H9 (cell line): ENCODE measurements around the gene TIMM23. TPM values are rescaled to one million over a fixed set of nuclear protein-coding genes. Genes with fewer than 3 reads are reported as not detected.
A peak's percentile ranks its signal among the peaks of the same experiment; 100 is the strongest.

Source experiments
- DNase-seq: peaks from one replicate; pipeline ENCODE4 v3.0.0-alpha.2; 2017
- H2AFZ ChIP-seq: one replicate; pipeline ENCODE4 v1.6.1; 2013; ENCODE audit warnings: mild to moderate bottlenecking, low read length, control low read depth, moderate library complexity
- H2AK5ac ChIP-seq: 2 replicates; pipeline ENCODE4 v1.6.1; 2013; ENCODE audit warnings: low read length, control low read depth, mixed read lengths; ENCODE audit not compliant: insufficient read length
- H2BK120ac ChIP-seq: one replicate; pipeline ENCODE4 v1.6.1; 2013; ENCODE audit warnings: low read depth, mild to moderate bottlenecking, low read length, control low read depth, inconsistent platforms; ENCODE audit not compliant: poor library complexity, severe bottlenecking
- H2BK12ac ChIP-seq: 2 replicates; pipeline ENCODE4 v1.6.1; 2013; ENCODE audit warnings: low read length, control low read depth, mixed read lengths, low read depth; ENCODE audit not compliant: insufficient read length
- H2BK15ac ChIP-seq: 2 replicates; pipeline ENCODE4 v1.6.1; 2013; ENCODE audit warnings: low read depth, low read length, control low read depth
- H2BK20ac ChIP-seq: one replicate; pipeline ENCODE4 v1.6.1; 2013; ENCODE audit warnings: low read depth, mild to moderate bottlenecking, low read length, control low read depth, inconsistent platforms; ENCODE audit not compliant: poor library complexity, severe bottlenecking
- H2BK5ac ChIP-seq: 2 replicates; pipeline ENCODE4 v1.6.1; 2013; ENCODE audit warnings: low read length, control low read depth, mixed read lengths; ENCODE audit not compliant: insufficient read length
- H3K14ac ChIP-seq: 2 replicates; pipeline ENCODE4 v1.6.1; 2013; ENCODE audit warnings: low read length, control low read depth; ENCODE audit not compliant: insufficient read depth
- H3K18ac ChIP-seq: 2 replicates; pipeline ENCODE4 v1.6.1; 2013; ENCODE audit warnings: low read depth, mild to moderate bottlenecking, mixed read lengths, low read length, control low read depth; ENCODE audit not compliant: insufficient read length
- H3K23ac ChIP-seq: 2 replicates; pipeline ENCODE4 v1.6.1; 2013; ENCODE audit warnings: low read length, control low read depth, mixed read lengths, low read depth; ENCODE audit not compliant: insufficient read length
- H3K23me2 ChIP-seq: 2 replicates; pipeline ENCODE4 v1.6.1; 2013; ENCODE audit warnings: low read depth, mild to moderate bottlenecking, mixed read lengths, low read length, control low read depth; ENCODE audit not compliant: insufficient read length, poor library complexity, severe bottlenecking
- H3K27ac ChIP-seq: 2 replicates; pipeline ENCODE4 v1.5.1; 2013; ENCODE audit warnings: low read length, control low read depth, mixed read lengths, low read depth; ENCODE audit not compliant: insufficient read length
- H3K27me3 ChIP-seq: 2 replicates; pipeline ENCODE4 v1.6.1; 2013; ENCODE audit warnings: low read length, control low read depth, inconsistent platforms; ENCODE audit not compliant: insufficient read depth
- H3K4ac ChIP-seq: 2 replicates; pipeline ENCODE4 v1.6.1; 2013; ENCODE audit warnings: low read depth, mild to moderate bottlenecking, control low read depth, inconsistent platforms, low read length, moderate library complexity
- H3K4me1 ChIP-seq: 2 replicates; pipeline ENCODE4 v1.6.1; 2013; ENCODE audit warnings: low read length, control low read depth, inconsistent platforms; ENCODE audit not compliant: insufficient read depth
- H3K4me2 ChIP-seq: 2 replicates; pipeline ENCODE4 v1.6.1; 2013; ENCODE audit warnings: low read length, control low read depth, mixed read lengths; ENCODE audit not compliant: insufficient read length, insufficient read depth
- H3K56ac ChIP-seq: 2 replicates; pipeline ENCODE4 v1.6.1; 2013; ENCODE audit warnings: low read depth, mild to moderate bottlenecking, mixed read lengths, low read length, control low read depth; ENCODE audit not compliant: insufficient read length
- H3K79me1 ChIP-seq: 2 replicates; pipeline ENCODE4 v1.6.1; 2013; ENCODE audit warnings: low read depth, mild to moderate bottlenecking, moderate library complexity, low read length, control low read depth, inconsistent platforms; ENCODE audit not compliant: insufficient read depth, poor library complexity, severe bottlenecking
- H3K79me2 ChIP-seq: 2 replicates; pipeline ENCODE4 v1.6.1; 2013; ENCODE audit warnings: low read length, control low read depth, inconsistent platforms; ENCODE audit not compliant: insufficient read depth
- H3K9ac ChIP-seq: 2 replicates; pipeline ENCODE4 v1.6.1; 2013; ENCODE audit warnings: low read length, control low read depth, mixed read lengths; ENCODE audit not compliant: insufficient read length; ENCODE audit errors: extremely low read depth
- H3K9me3 ChIP-seq: one replicate; pipeline ENCODE4 v1.6.1; 2013; ENCODE audit warnings: low read depth, low read length, inconsistent platforms; ENCODE audit not compliant: control insufficient read depth
- H3T11ph ChIP-seq: one replicate; pipeline ENCODE4 v1.6.1; 2013; ENCODE audit warnings: mild to moderate bottlenecking, low read length, control low read depth, inconsistent platforms
- H4K20me1 ChIP-seq: one replicate; pipeline ENCODE4 v1.6.1; 2013; ENCODE audit not compliant: control insufficient read depth, insufficient read length, insufficient read depth
- H4K5ac ChIP-seq: 2 replicates; pipeline ENCODE4 v1.6.1; 2013; ENCODE audit warnings: low read depth, mild to moderate bottlenecking, mixed read lengths, low read length, control low read depth; ENCODE audit not compliant: insufficient read length
- H4K8ac ChIP-seq: replicated peaks from 2 replicates; pipeline ENCODE4 v1.6.1; 2013; ENCODE audit warnings: low read length, control low read depth, mixed read lengths, low read depth; ENCODE audit not compliant: insufficient read length
- H4K91ac ChIP-seq: 2 replicates; pipeline ENCODE4 v1.6.1; 2013; ENCODE audit warnings: low read depth, mild to moderate bottlenecking, moderate library complexity, mixed read lengths, low read length, control low read depth; ENCODE audit not compliant: insufficient read length
- H3K27ac Mint-ChIP-seq, 3 experiments: 2 replicates in 2 of 3; 3 replicates in 1 of 3; pipeline ENCODE4 v1.8.0; 2020 to 2021; ENCODE audit warnings: mixed read lengths in 3 of 3, mild to moderate bottlenecking in 1 of 3, moderate library complexity in 1 of 3
- H3K27me3 Mint-ChIP-seq: 2 replicates; pipeline ENCODE4 v1.8.0; 2021; ENCODE audit warnings: low read depth, mild to moderate bottlenecking, moderate library complexity, mixed read lengths
- H3K36me3 Mint-ChIP-seq, 3 experiments: 2 replicates in 2 of 3; 3 replicates in 1 of 3; pipeline ENCODE4 v1.8.0; 2020 to 2021; ENCODE audit warnings: low read depth in 3 of 3, mixed read lengths in 3 of 3; ENCODE audit not compliant: insufficient read depth in 1 of 3
- H3K4me1 Mint-ChIP-seq, 2 experiments: 2 replicates each; pipeline ENCODE4 v1.8.0; 2020; ENCODE audit warnings: mixed read lengths in 2 of 2
- H3K4me3 Mint-ChIP-seq, 2 experiments: 2 replicates in 1 of 2; 3 replicates in 1 of 2; pipeline ENCODE4 v1.8.0; 2020 to 2021; ENCODE audit warnings: mild to moderate bottlenecking in 2 of 2, mixed read lengths in 2 of 2, moderate library complexity in 1 of 2
- H3K9me3 Mint-ChIP-seq, 2 experiments: 2 replicates in 1 of 2; 3 replicates in 1 of 2; pipeline ENCODE4 v1.8.0; 2020; ENCODE audit warnings: mild to moderate bottlenecking in 2 of 2, mixed read lengths in 2 of 2, moderate library complexity in 1 of 2
- CTCF ChIP-seq: fragments of 200-600 bp; sonication (generic); conservative IDR thresholded peaks from 3 replicates; pipeline ENCODE4 v1.8.0; 2021; ENCODE audit warnings: antibody characterized with exemption, mild to moderate bottlenecking
- WGBS: extraction: QIAGEN DNeasy Blood & Tissue Kit; methylation state at CpG from one replicate; pipeline ENCODE4 v1.1.7; 2013; ENCODE audit warnings: missing lambda C conversion rate, low lambda C conversion rate, mixed read lengths; ENCODE audit not compliant: insufficient read length; ENCODE audit errors: extremely low coverage; 5-methylcytosine and 5-hydroxymethylcytosine counted together
- total RNA-seq: library from RNA; stranded (reverse); gene quantifications from 2 replicates; pipeline ENCODE4 v1.2.1, GENCODE V29; 2021

The TIMM23 gene
- total RNA-seq, 1 experiment from 2014 or later, result 105 TPM

DNA sequence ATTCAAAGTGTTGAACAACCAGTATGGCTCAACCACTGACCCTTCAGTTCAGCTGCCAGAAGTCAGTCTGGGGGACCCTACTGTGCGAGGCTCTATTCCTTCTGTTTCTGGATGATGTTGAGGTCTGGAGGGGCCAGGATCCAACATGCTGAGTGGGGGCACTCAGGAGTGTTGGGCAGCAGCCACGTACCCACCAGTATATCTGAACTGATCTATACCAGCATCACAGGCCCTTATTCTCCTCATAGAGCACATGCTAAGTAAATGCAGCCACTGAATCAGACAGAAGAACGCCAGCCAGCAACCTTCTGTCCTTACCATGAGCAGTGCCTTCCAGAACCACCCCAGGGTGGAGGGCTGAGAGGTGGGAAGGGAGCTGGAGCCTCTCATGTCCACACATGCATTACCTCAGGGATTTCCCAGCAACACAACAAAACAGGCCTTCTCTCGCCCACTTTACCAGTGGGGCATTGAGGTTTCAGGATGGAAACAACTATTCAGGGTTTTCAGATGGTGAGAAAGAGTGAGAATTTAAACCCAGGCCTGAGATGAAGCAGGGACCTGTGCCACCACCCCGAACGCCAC is 80.6 kb downstream of the TIMM23 start:
- H3K4me3 Mint-ChIP-seq, result no peak overlapping the region
- Histone ChIP-seq H4K91ac (no peak overlapping the region), H3K9me3 (no peaks in the 10 kb centered on the region), H3K14ac (no peak overlapping the region), H2BK15ac (no peak overlapping the region), H3K56ac (no peak overlapping the region), H3K23ac (no peak overlapping the region), H2BK5ac (no peak overlapping the region), H3K18ac (peak overlapping the region; percentile 57), H3K4ac (no peak overlapping the region), H3K4me1 (peaks cover 13% of the 10 kb centered on the region; the same call in 1 of the 2 replicates), H4K5ac (no peak overlapping the region), H2BK120ac (peak overlapping the region; percentile 36), H3K79me2 (no peaks in the 10 kb centered on the region), H3K23me2 (no peaks in the 10 kb centered on the region), H3K27ac (no peak overlapping the region), H3K79me1 (no peaks in the 10 kb centered on the region), H3K27me3 (no peaks in the 10 kb centered on the region), H4K20me1 (no peaks in the 10 kb centered on the region), H3K9ac (no peak overlapping the region), H2AK5ac (no peak overlapping the region), H2BK20ac (no peak overlapping the region), H2AFZ (no peak overlapping the region), H3K4me2 (no peak overlapping the region), H3T11ph (no peak overlapping the region), H2BK12ac (no peak overlapping the region), H4K8ac (no peak overlapping the region)
- no peak for TF ChIP-seq CTCF
- DNase-seq, result no peak
- H3K27me3 Mint-ChIP-seq, result peaks cover 2% of the 10 kb centered on the region
- H3K27ac Mint-ChIP-seq, result peak overlapping the region in 2 of 3 experiments; percentile 19 to 82; a peak in 2 of 7 replicates
- WGBS, result no CpG with 5 or more reads among the region's 6 CpGs
- peaks cover 4% of the 10 kb centered on the region in 2 experiments; a peak in 3 of 5 replicates for H3K9me3 Mint-ChIP-seq
- peaks cover 0 to 5% (median 0%) of the 10 kb centered on the region in 3 experiments; a peak in 2 of 7 replicates for H3K36me3 Mint-ChIP-seq
- peaks cover 43 to 50% of the 10 kb centered on the region in 2 experiments for H3K4me1 Mint-ChIP-seq

Other genes starting within 250 kb of the TIMM23 start
- 36.7 and 38.5 TPM in 2 replicates for gene WASHC2C, start 245.2 kb upstream of the TIMM23 start, total RNA-seq
- gene AGAP4, start 125.0 kb upstream of the TIMM23 start, total RNA-seq, result 15.9 and 20.4 TPM in 2 replicates
- 83.3 and 83.9 TPM in 2 replicates for gene NCOA4, start 58.1 kb downstream of the TIMM23 start, total RNA-seq
- not detected in 2 replicates for gene MSMB, start 73.8 kb downstream of the TIMM23 start, total RNA-seq